MG63 (cell line): ENCODE measurements around the gene P2RX2. TPM values are rescaled to one million over a fixed set of nuclear protein-coding genes. Genes with fewer than 3 reads are reported as not detected.

Source experiments
- DNase-seq: peaks from one replicate; pipeline ENCODE4 v3.0.0-alpha.2; 2020
- H3K27me3 ChIP-seq: fragments of 250-450 bp; sonication (Bioruptor Pico); 2 replicates; pipeline ENCODE4 v1.5.1; 2020; ENCODE audit warnings: mild to moderate bottlenecking, moderate library complexity
- H3K36me3 ChIP-seq: fragments of 250-450 bp; sonication (Bioruptor Pico); 2 replicates; pipeline ENCODE4 v1.5.1; 2020; ENCODE audit warnings: mild to moderate bottlenecking, moderate library complexity
- H3K4me3 ChIP-seq: fragments of 250-450 bp; sonication (Bioruptor Pico); 2 replicates; pipeline ENCODE4 v1.5.1; 2020; ENCODE audit warnings: mild to moderate bottlenecking, moderate library complexity
- H3K9me3 ChIP-seq: fragments of 250-450 bp; sonication (Bioruptor Pico); 2 replicates; pipeline ENCODE4 v1.5.1; 2020; ENCODE audit warnings: mild to moderate bottlenecking, moderate library complexity
- total RNA-seq: library from RNA; depleted of rRNA; stranded (reverse); fragments of >200 nt; shearing (Covaris generic); gene quantifications from 2 replicates; pipeline ENCODE4 v1.2.3, GENCODE V29; 2014; ENCODE audit warnings: low replicate concordance

The P2RX2 gene
- total RNA-seq, 1 experiment from 2014 or later, result not detected

GRCh38 chr12:132608231-132609171 lies 10.1 kb upstream of the P2RX2 start:
- no peaks in the 10 kb centered on the region for H3K36me3 ChIP-seq
- peak; percentile 32 for DNase-seq
- no peak overlapping the region for H3K4me3 ChIP-seq
- H3K9me3 ChIP-seq, result no peaks in the 10 kb centered on the region
- peaks cover 18% of the 10 kb centered on the region for H3K27me3 ChIP-seq

GRCh38 chr12:132610051-132610759 lies 8.4 kb upstream of the P2RX2 start, which contains the start of gene LRCOL1:
Gene LRCOL1 (minus strand): TSS chr12:132610582. CDS start chr12:132606251, 4,331 bp downstream.
- peak; percentile 79 for DNase-seq
- no peaks in the 10 kb centered on the region for H3K36me3 ChIP-seq
- H3K9me3 ChIP-seq, result peaks cover 2% of the 10 kb centered on the region; the same call in 1 of the 2 replicates
- H3K27me3 ChIP-seq, result peaks cover 20% of the 10 kb centered on the region
- H3K4me3 ChIP-seq, result peak within 1 kb of the TSS; percentile 10

DNA sequence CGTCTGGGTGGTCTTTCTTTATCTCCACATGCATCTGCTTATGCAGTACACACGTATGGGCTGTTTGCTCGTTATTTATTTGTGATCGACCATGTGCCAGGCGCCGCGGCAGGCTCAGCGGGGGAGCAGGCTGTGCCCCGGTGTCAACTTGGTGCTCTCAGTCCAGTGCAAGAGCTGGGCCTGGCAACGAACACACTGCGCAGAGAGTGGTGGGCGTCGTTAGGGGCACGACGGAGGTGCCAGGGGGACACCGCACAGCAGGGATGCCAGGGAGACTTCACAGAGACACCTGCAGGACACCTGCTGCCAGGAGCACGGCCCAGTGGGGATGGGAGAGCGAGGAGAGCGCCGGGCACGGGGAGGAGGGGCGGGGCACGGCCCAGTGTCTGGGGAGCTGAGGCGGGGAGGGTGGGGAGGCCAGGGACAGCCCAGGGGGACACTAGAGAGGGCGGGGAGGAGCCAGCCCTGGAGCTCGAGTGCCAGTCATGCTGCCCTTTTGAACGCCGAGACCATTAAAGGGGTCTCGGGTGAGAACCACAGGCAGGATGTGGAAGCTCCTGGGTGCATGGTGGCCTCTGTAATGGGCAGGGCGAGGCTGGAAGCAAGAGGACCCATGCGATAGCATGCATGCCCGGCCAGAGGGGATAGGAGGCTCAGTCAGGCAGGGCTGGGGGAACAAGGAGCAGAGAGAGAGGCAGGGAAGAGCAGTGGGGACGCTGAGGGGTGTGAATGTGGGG lies 7.5 kb upstream of the P2RX2 start:
- Histone ChIP-seq H3K27me3 (peaks cover 28% of the 10 kb centered on the region), H3K36me3 (no peaks in the 10 kb centered on the region), H3K9me3 (peaks cover 9% of the 10 kb centered on the region), H3K4me3 (no peak overlapping the region)
- DNase-seq, result no peak

DNA sequence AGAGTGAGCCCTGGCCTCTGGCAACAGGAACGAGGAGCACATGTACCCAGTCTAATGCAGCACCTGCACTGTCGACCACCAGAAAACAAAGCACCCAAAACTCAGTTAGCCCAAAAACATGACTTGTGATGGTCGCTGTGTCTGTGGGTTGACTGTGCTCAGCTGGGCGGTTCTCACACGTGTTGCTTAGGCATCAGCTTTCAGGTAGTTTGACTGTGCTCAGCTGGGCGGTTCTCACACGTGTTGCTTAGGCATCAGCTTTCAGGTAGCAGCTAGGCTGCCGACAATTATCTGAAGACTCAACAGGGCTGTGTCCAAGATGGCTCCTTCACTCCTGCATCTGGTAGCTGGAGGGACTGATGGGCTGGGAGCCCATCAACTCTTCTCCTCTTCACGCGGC lies 7.0 kb upstream of the P2RX2 start:
- DNase-seq, result no peak
- H3K4me3 ChIP-seq, result no peak overlapping the region
- H3K9me3 ChIP-seq, result peaks cover 14% of the 10 kb centered on the region
- no peaks in the 10 kb centered on the region for H3K36me3 ChIP-seq
- H3K27me3 ChIP-seq, result peaks cover 28% of the 10 kb centered on the region

DNA sequence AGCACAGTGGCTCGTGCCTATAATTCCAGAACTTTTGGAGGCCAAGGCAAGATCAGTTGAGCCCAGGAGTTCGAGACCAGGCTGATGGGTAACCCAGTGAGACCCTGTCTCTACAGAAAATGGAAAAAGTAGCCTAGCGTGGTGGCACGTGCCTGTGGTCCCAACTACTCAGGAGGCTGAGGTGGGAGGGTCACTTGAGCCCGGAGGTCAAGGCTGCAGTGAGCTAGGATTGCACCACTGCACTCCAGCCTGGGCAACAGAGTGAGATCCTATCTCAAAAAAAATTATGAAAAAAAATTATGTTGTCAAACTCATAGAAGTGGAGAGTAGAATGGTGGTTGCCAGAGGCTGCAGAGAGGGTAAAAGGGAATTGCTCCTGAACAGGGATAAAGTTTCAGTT lies 4.5 kb upstream of the P2RX2 start:
- no peaks in the 10 kb centered on the region for H3K36me3 ChIP-seq
- peaks cover 42% of the 10 kb centered on the region for H3K27me3 ChIP-seq
- H3K4me3 ChIP-seq, result no peak overlapping the region
- H3K9me3 ChIP-seq, result peaks cover 28% of the 10 kb centered on the region
- DNase-seq, result no peak

DNA sequence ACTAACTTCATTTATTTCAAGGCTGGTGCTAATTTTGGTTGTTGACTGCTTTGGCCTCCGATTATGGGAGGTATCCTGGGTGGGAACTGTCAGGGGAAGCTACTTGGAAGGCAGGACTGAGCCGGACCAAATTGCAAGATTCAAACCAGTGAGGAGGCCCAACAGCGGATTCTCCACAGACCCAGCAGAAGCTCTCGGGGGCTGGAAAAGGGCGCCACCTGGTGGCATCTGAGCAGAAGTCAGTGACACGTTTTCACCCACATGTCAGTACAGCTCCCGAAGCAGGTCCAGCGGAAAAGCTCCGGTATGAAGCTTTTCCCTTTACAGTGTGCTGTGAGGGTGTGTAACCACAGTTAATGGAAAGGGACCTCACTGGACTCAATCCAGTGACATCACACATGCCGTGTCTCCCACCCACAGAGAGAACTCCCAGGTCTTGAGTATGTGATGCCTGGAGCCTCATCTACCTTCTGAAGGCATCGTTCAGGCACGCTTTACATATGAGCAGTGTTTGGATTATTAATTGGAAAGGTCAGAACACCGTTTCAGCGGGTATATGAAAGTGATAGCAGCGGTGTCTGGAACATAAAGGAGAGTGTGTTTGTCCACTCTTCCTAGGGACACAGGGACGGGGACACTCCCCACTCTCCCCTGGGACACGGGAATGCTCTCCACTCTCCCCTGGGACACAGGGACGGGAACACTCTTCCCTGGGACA lies 3.6 kb upstream of the P2RX2 start:
- Histone ChIP-seq H3K36me3 (no peaks in the 10 kb centered on the region), H3K27me3 (peaks cover 39% of the 10 kb centered on the region), H3K4me3 (no peak overlapping the region), H3K9me3 (peaks cover 28% of the 10 kb centered on the region)
- peak; percentile 79 for DNase-seq

DNA sequence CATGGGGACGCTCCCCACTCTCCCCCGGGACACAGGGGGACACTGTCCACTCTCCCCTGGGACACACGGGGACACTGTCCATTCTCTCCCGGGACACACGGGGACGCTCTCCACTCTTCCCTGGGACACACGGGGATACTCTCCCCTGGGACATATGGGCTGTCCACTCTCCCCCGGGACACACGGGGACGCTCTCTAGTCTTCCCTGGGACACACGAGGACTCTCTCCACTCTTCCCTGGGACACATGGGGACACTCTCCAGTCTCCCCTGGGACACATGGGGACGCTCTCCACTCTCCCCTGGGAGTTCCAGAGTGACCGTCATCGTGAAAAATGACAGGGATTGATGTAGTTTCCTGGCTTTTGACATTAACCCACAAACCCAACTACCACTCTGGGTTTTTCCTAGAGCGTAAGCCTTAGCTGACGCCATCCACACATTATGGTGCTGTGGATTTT lies 3.0 kb upstream of the P2RX2 start:
- no peak for DNase-seq
- Histone ChIP-seq H3K4me3 (no peak overlapping the region), H3K36me3 (no peaks in the 10 kb centered on the region), H3K27me3 (peaks cover 38% of the 10 kb centered on the region), H3K9me3 (peaks cover 28% of the 10 kb centered on the region)

GRCh38 chr12:132617135-132617701 lies 1.4 kb upstream of the P2RX2 start:
- no peaks in the 10 kb centered on the region for H3K36me3 ChIP-seq
- H3K9me3 ChIP-seq, result peaks cover 28% of the 10 kb centered on the region
- DNase-seq, result no peak
- H3K27me3 ChIP-seq, result peaks cover 36% of the 10 kb centered on the region
- H3K4me3 ChIP-seq, result no peak overlapping the region

DNA sequence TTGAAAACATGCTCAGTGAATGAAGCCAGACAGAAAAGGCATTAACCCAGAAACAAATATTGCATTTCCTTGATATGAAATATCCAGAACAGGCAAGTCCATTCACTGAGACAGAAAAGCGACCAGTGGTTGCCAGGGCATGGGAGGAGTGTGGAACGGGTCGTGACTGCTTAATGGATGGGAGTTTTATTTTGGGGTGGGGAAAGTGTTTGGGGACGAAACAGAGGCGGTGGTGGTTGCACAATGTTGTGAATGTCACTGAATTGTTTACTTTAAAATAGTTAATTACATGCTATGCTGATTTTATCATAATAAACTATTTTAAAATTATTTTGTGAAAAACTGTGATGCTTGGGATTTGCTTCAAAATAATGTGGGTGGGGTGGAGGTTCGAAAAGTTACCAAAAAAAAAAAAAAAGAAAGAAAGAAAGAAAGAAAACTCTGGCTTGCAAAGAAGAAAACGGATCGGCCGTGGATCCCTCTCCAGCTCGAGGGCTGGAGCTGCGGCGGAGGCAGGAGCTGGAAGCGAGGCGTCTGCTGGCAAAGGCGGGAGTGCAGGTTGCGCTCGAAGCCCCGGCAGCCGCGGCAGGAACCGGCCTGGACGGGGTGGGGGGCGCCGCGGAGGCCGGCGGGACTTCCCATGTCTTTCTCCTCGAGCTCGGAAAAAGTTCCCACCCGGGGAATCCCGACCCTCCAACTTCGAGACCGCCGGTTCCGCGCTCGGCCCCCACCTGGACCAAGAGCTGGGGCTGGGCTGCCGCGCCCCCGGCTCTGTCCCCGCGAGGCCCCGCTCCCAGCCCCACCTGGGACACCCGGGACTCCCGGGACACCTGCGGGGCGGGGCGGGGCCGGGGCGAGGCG lies 524 bp upstream of the P2RX2 start:
- no peak for DNase-seq
- H3K27me3 ChIP-seq, result peaks cover 34% of the 10 kb centered on the region

GRCh38 chr12:132619071-132619385 lies 452 bp downstream of the P2RX2 start:
- H3K27me3 ChIP-seq, result peaks cover 34% of the 10 kb centered on the region
- no peak overlapping the region for H3K4me3 ChIP-seq
- peaks cover 28% of the 10 kb centered on the region for H3K9me3 ChIP-seq
- peaks cover 13% of the 10 kb centered on the region for H3K36me3 ChIP-seq
- no peak for DNase-seq

More for the DNA sequence above, 524 bp upstream of the P2RX2 start:
- no peak overlapping the region for H3K4me3 ChIP-seq
- H3K36me3 ChIP-seq, result peaks cover 4% of the 10 kb centered on the region
- H3K9me3 ChIP-seq, result peaks cover 28% of the 10 kb centered on the region

DNA sequence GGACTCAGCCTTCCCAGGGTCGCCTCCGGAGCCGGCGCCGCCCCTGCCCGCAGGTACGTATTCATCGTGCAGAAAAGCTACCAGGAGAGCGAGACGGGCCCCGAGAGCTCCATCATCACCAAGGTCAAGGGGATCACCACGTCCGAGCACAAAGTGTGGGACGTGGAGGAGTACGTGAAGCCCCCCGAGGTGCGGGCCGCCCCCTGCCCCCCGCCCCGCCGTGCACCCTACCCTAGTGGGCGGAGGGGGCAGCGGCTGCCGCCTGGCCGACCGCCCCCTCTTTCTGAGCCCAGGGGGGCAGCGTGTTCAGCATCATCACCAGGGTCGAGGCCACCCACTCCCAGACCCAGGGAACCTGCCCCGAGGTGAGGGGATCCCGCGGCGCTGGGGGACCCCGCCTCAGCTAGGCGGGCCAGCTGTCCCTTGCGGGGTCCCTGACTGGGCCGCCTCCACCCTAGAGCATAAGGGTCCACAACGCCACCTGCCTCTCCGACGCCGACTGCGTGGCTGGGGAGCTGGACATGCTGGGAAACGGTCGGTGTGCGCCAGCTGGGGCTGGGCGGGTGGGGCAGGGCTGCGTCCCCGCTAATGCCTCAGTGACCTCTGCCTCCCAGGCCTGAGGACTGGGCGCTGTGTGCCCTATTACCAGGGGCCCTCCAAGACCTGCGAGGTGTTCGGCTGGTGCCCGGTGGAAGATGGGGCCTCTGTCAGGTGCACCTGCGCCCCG lies 973 bp downstream of the P2RX2 start:
- DNase-seq, result no peak
- peaks cover 18% of the 10 kb centered on the region for H3K36me3 ChIP-seq
- H3K9me3 ChIP-seq, result peaks cover 28% of the 10 kb centered on the region
- no peak overlapping the region for H3K4me3 ChIP-seq
- H3K27me3 ChIP-seq, result peaks cover 34% of the 10 kb centered on the region

DNA sequence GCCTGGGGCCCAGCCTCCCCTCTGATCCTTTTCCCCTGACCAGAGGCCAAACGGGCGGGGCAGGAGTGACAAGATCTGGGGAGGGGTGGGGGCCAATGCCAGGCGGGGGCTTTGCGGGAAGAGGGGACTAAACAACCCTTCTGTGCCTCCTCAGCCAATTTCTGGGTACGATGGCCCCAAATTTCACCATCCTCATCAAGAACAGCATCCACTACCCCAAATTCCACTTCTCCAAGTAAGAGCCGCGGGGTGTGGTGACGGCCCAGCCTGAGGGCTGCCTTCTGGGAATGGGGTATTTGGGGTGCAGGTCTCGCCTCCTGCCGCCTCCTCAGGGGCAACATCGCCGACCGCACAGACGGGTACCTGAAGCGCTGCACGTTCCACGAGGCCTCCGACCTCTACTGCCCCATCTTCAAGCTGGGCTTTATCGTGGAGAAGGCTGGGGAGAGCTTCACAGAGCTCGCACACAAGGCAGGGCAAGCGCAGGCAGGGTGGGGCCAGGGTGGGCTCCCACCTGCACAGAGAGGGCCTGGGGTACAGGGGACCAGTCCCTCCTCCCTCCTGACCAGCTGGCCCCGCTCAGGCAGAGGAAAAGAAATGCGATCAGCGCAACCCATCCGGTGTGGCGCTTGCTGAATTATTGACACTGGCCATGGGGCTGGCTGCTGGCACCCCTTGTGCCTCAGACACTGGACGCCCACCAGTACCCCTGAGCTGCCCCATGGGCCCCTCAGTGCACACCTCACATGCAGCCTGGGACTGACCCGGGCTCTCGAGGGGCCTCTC lies 1.7 kb downstream of the P2RX2 start:
- H3K9me3 ChIP-seq, result peaks cover 25% of the 10 kb centered on the region
- no peak for DNase-seq
- no peak overlapping the region for H3K4me3 ChIP-seq
- H3K36me3 ChIP-seq, result peaks cover 26% of the 10 kb centered on the region
- H3K27me3 ChIP-seq, result peaks cover 30% of the 10 kb centered on the region

DNA sequence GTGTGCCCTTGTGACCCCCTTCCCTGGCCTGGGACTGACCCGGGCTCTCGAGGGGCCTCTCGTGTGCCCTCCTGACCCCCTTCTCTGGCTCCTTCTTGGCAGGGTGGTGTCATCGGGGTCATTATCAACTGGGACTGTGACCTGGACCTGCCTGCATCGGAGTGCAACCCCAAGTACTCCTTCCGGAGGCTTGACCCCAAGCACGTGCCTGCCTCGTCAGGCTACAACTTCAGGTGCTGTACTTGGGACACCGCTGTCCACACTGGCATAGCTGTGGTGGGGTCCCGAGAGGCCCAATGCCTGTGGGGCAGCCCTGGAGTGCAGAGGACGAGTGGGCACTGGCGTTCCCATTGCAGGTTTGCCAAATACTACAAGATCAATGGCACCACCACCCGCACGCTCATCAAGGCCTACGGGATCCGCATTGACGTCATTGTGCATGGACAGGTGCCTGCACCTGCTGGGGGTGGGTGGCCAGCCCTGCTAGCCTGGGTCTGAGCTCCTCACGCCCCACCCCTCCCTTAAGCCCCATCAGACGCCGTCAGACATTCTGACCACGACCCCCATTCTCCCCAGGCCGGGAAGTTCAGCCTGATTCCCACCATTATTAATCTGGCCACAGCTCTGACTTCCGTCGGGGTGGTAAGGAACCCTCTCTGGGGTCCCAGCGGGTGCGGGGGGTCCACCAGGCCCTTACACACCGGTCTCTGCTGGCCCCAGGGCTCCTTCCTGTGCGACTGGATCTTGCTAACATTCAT lies 2.5 kb downstream of the P2RX2 start:
- Histone ChIP-seq H3K4me3 (no peak overlapping the region), H3K36me3 (peaks cover 34% of the 10 kb centered on the region), H3K9me3 (peaks cover 19% of the 10 kb centered on the region), H3K27me3 (peaks cover 22% of the 10 kb centered on the region)
- DNase-seq, result no peak
